GM12878 (cell line): Measurements from ENCODE around the gene DDX5. TPM values are rescaled to one million over a fixed set of nuclear protein-coding genes. Genes with fewer than 3 reads are reported as not detected.

ENCODE experiments used
- ATAC-seq: fragments of 200-7000 bp; cut with Tn5 transposase; 3 replicates; pipeline ENCODE4 v1.9.1; 2020; ENCODE audit warnings: mild to moderate bottlenecking, moderate library complexity
- BruUV-seq: library from RNA; stranded (reverse); fragments of 400-500 nt; replicated peaks from 2 replicates; lab custom pipeline; 2021; lab: Mats Ljungman, UMichigan
- CTCF ChIA-PET: fragments of 300-600 bp; sonication (Branson Sonifier 250); formaldehyde crosslinking; extraction: SDS; loops from one replicate; lab custom pipeline; 2021; ENCODE audit warnings: inconsistent platforms; lab: Yijun Ruan, JAX
- POLR2A ChIA-PET: fragments of 350-600 bp; formaldehyde crosslinking; extraction: SDS; loops from one replicate; lab custom pipeline; 2021; ENCODE audit warnings: inconsistent platforms; lab: Charles Lee
- RAD21 ChIA-PET: fragments of 300-600 bp; sonication (Branson Sonifier 250); formaldehyde crosslinking; loops from one replicate; lab custom pipeline; 2023; ENCODE audit warnings: antibody characterized with exemption; ENCODE audit not compliant: unreplicated experiment; lab: Charles Lee
- SMC1A ChIA-PET: fragments of 300-600 bp; sonication (Branson Sonifier 250); formaldehyde crosslinking; loops from one replicate; lab custom pipeline; 2023; ENCODE audit not compliant: unreplicated experiment, uncharacterized antibody; lab: Charles Lee
- DNase-seq: peaks from one replicate; pipeline ENCODE4 v3.0.0-alpha.2; 2011; ENCODE audit warnings: low read depth, low spot score
- FAIRE-seq: peaks from 3 replicates; lab custom pipeline; 2011; peaks lifted over from hg19 to GRCh38; lab: Jason Lieb, UNC
- H2AFZ ChIP-seq: 2 replicates; pipeline ENCODE4 v1.6.0; 2011; ENCODE audit warnings: low read depth, low read length, control low read depth; ENCODE audit not compliant: control insufficient read depth
- H3K27ac ChIP-seq: 2 replicates; pipeline ENCODE4 v1.5.1; 2011; ENCODE audit warnings: control low read depth; ENCODE audit not compliant: control insufficient read depth, insufficient read depth
- H3K27me3 ChIP-seq, 2 experiments: replicated peaks in 1 of 2; 2 replicates each; pipeline versions ENCODE4 v1.6.0 to v1.6.1; 2011; ENCODE audit warnings: low read length in 1 of 2; ENCODE audit not compliant: control insufficient read depth in 2 of 2, insufficient read depth in 2 of 2
- H3K36me3 ChIP-seq, 2 experiments: 2 replicates each; pipeline ENCODE4 v1.5.1; 2011; ENCODE audit warnings: low read length in 1 of 2; ENCODE audit not compliant: control insufficient read depth in 2 of 2, insufficient read depth in 2 of 2
- H3K4me1 ChIP-seq: 2 replicates; pipeline ENCODE4 v1.6.1; 2011; ENCODE audit warnings: mild to moderate bottlenecking, low read length, moderate library complexity, mixed read lengths; ENCODE audit not compliant: control insufficient read depth, insufficient read depth
- H3K4me2 ChIP-seq: 2 replicates; pipeline ENCODE4 v1.6.0; 2011; ENCODE audit warnings: control low read depth; ENCODE audit not compliant: control insufficient read depth, insufficient read depth
- H3K4me3 ChIP-seq: fragments of 200-600 bp; sonication (generic); 2 replicates; pipeline ENCODE4 v1.5.1; 2016
- H3K79me2 ChIP-seq: 2 replicates; pipeline ENCODE4 v1.6.0; 2011; ENCODE audit warnings: low read length; ENCODE audit not compliant: control insufficient read depth, insufficient read depth
- H3K9ac ChIP-seq: 2 replicates; pipeline ENCODE4 v1.8.0; 2011; ENCODE audit warnings: low read length, control low read depth, mixed read lengths; ENCODE audit not compliant: control insufficient read depth, insufficient read depth
- H3K9me3 ChIP-seq: replicated peaks from 3 replicates; pipeline ENCODE4 v1.5.1; 2011; ENCODE audit warnings: mild to moderate bottlenecking, low read length; ENCODE audit not compliant: control insufficient read depth, insufficient read depth
- H4K20me1 ChIP-seq: 2 replicates; pipeline ENCODE4 v1.6.0; 2011; ENCODE audit not compliant: control insufficient read depth, insufficient read depth
- BCL3 ChIP-seq: IDR thresholded peaks from 2 replicates; pipeline ENCODE4 v1.6.1; 2011; ENCODE audit warnings: borderline replicate concordance, low read depth, mild to moderate bottlenecking, moderate library complexity, low read length; ENCODE audit not compliant: insufficient read depth, poor library complexity, severe bottlenecking
- CHD2 ChIP-seq: IDR thresholded peaks from 2 replicates; pipeline ENCODE4 v1.6.1; 2011; ENCODE audit warnings: low read depth, low read length, improper control_type of control experiment, borderline replicate concordance
- CREB1 ChIP-seq: IDR thresholded peaks from 2 replicates; pipeline ENCODE4 v1.6.1; 2012; ENCODE audit warnings: low read depth, mild to moderate bottlenecking, inconsistent platforms
- EED ChIP-seq: sonication (generic); IDR thresholded peaks from 2 replicates; pipeline ENCODE4 v1.6.1; 2016; ENCODE audit warnings: antibody characterized with exemption, low read depth
- GABPA ChIP-seq: IDR thresholded peaks from 2 replicates; pipeline ENCODE4 v1.6.1; 2014; ENCODE audit warnings: antibody characterized with exemption, low read depth, mild to moderate bottlenecking, inconsistent platforms
- GATAD2B ChIP-seq: fragments of 450-650 bp; conservative IDR thresholded peaks from 2 replicates; pipeline ENCODE4 v1.6.1; 2017; ENCODE audit warnings: low read depth, mild to moderate bottlenecking, moderate library complexity
- HSF1 ChIP-seq: fragments of 150-350 bp; IDR thresholded peaks from 2 replicates; pipeline ENCODE4 v1.6.1; 2014; ENCODE audit warnings: mild to moderate bottlenecking, low read depth, low read length
- IKZF1 ChIP-seq: fragments of 450-650 bp; conservative IDR thresholded peaks from 2 replicates; pipeline ENCODE4 v1.6.1; 2017; ENCODE audit warnings: antibody characterized with exemption, mild to moderate bottlenecking
- IKZF2 ChIP-seq, 2 experiments: fragments of 450-650 bp; IDR thresholded peaks; 2 replicates each; pipeline ENCODE4 v1.6.1; 2017; ENCODE audit warnings: mild to moderate bottlenecking in 2 of 2, moderate library complexity in 2 of 2
- JUNB ChIP-seq: IDR thresholded peaks from 2 replicates; pipeline ENCODE4 v1.6.1; 2016; ENCODE audit warnings: antibody characterized with exemption, mild to moderate bottlenecking
- MEF2A ChIP-seq: IDR thresholded peaks from 2 replicates; pipeline ENCODE4 v1.6.1; 2011; ENCODE audit warnings: low read depth, mild to moderate bottlenecking, low read length, moderate library complexity; ENCODE audit not compliant: insufficient read depth
- MEF2B ChIP-seq: fragments of 450-650 bp; IDR thresholded peaks from 2 replicates; pipeline ENCODE4 v1.6.1; 2018; ENCODE audit warnings: mild to moderate bottlenecking, moderate library complexity; ENCODE audit not compliant: partially characterized antibody, poor library complexity, severe bottlenecking
- NFIC ChIP-seq: IDR thresholded peaks from 2 replicates; pipeline ENCODE4 v1.6.1; 2012; ENCODE audit warnings: low read depth, mild to moderate bottlenecking, inconsistent platforms, low read length, moderate library complexity
- SPI1 ChIP-seq: IDR thresholded peaks from 2 replicates; pipeline ENCODE4 v1.6.1; 2011; ENCODE audit warnings: low read depth, mild to moderate bottlenecking, low read length, moderate library complexity, borderline replicate concordance; ENCODE audit not compliant: insufficient read depth
- ZZZ3 ChIP-seq: IDR thresholded peaks from 2 replicates; pipeline ENCODE4 v1.6.1; 2011; ENCODE audit warnings: low read depth; ENCODE audit not compliant: control insufficient read depth, insufficient read length
- WGBS: methylation state at CpG from one replicate; pipeline ENCODE4 v1.1.6; 2016; ENCODE audit warnings: low lambda C conversion rate; ENCODE audit not compliant: insufficient replicate concordance, insufficient coverage; ENCODE audit errors: missing lambda C conversion rate; 5-methylcytosine and 5-hydroxymethylcytosine counted together
- in situ Hi-C: fragments of 300-500 bp; cut with MboI; formaldehyde crosslinking; loops from 9 replicates; pipeline ENCODE4 v1.14.3; 2018; ENCODE audit warnings: mixed read lengths
- intact Hi-C: fragments of 100-400 bp; cut with micrococcal nuclease; formaldehyde crosslinking; loops from one replicate; pipeline ENCODE4 v1.14.2; 2022; ENCODE audit not compliant: unreplicated experiment
- polyA plus RNA-seq, 11 experiments: library from polyadenylated mRNA; depleted of rRNA in 4 of 11; unstranded in 6 of 11; stranded (reverse) in 5 of 11; fragments of >200 nt; fragmentation: Nextera tagmentation in 4 of 11; fragmentation: Illumina TruSeq in 1 of 11; extraction: Ambion mirVana in 4 of 11; extraction: Trizol in 1 of 11; gene quantifications; 1 replicate in 1 of 11; 2 replicates in 10 of 11; pipeline versions ENCODE4 v1.2.1 to v1.2.3, GENCODE V29; 2011 to 2016; ENCODE audit warnings: inconsistent platforms in 2 of 11, missing spikeins in 2 of 11, low read depth in 1 of 11
- total RNA-seq, 4 experiments: library from RNA; depleted of rRNA in 3 of 4; stranded (reverse); fragments of >200 nt in 3 of 4; fragmentation: Illumina TruSeq in 1 of 4; extraction: Trizol in 1 of 4; gene quantifications; 2 replicates each; pipeline versions ENCODE4 v1.2.1 to v1.2.3, GENCODE V29; 2013 to 2021

The DDX5 gene
- total and polyA plus RNA-seq, 10 of the 15 experiments (the other 5 are each of a cell fraction or from before 2014, with no cell fraction given): 257 to 1,423 (median 719) TPM

- Histone ChIP-seq H3K79me2 (no peaks in the 10 kb centered on the region), H4K20me1 (no peaks in the 10 kb centered on the region), H3K4me1 (peaks cover 20% of the 10 kb centered on the region), H3K4me2 (no peak overlapping the region), H3K9ac (no peak overlapping the region), H3K27me3 (no peaks in the 10 kb centered on the region), H3K27ac (peak overlapping the region; percentile 65; the same call in 1 of the 2 replicates), H3K9me3 (no peaks in the 10 kb centered on the region; the same call in 2 of the 3 replicates), H3K36me3 (no peaks in the 10 kb centered on the region), H2AFZ (peak overlapping the region; percentile 39; the same call in 1 of the 2 replicates), H3K4me3 (no peak overlapping the region)
- BruUV-seq: no TSS peak
- CTCF ChIA-PET: interaction anchor here (0.9 to 2.7 kb wide), 5 partner anchors 24 to 136 kb away, joined by 3 to 12 read pairs (median 6); no protein-coding TSS in a partner anchor
- intact Hi-C loops: no loop called here
- no peak for FAIRE-seq
- 43% methylated on average over 8 of the region's 8 CpGs for WGBS
- TF ChIP-seq JUNB: 0 out of 2 replicates have a peak, but pooled peaks have one; percentile 18
- TF ChIP-seq MEF2B: peak; percentile 51
- TF ChIP-seq GATAD2B: no peak
- no peak for TF ChIP-seq BCL3
- peak; percentile 68; the same call in 1 of the 2 replicates for TF ChIP-seq SPI1
- TF ChIP-seq EED: peak; percentile 71
- peak; percentile 60 for TF ChIP-seq MEF2A
- peak; percentile 56 for TF ChIP-seq GABPA
- TF ChIP-seq HSF1: no peak
- TF ChIP-seq NFIC: 0 out of 2 replicates have a peak, but pooled peaks have one; percentile 40
- TF ChIP-seq IKZF1: peak; percentile 70
- peak; percentile 78 for TF ChIP-seq CREB1
- no peak for TF ChIP-seq CHD2
- TF ChIP-seq IKZF2 (IDR thresholded peaks at IDR 0.05): peak in 1 of 2 experiments; percentile 46; a peak in 2 of 4 replicates
- no peak for TF ChIP-seq ZZZ3
- RAD21 ChIA-PET: interaction anchor here (1.0 to 2.1 kb wide), 3 partner anchors 35 to 41 kb away, joined by 3 to 9 read pairs (median 6); partner anchors contain the start of gene POLG2
- in situ Hi-C loops: no loop called here
- peak; percentile 81 for ATAC-seq
- no peak for DNase-seq
- SMC1A ChIA-PET: interaction anchor here (0.8 to 2.3 kb wide), 4 partner anchors 20 to 44 kb away, joined by 3 to 10 read pairs (median 4); no protein-coding TSS in a partner anchor
- POLR2A ChIA-PET: interaction anchor here (0.5 to 1.8 kb wide), 3 partner anchors 9 to 221 kb away, joined by 3 to 7 read pairs (median 3); partner anchors contain the start of gene POLG2
Observed at GRCh38 chr17:64455993-64456885, 49.9 kb downstream of the DDX5 start.
